GM12878 (cell line): ENCODE measurements around the gene ATXN8OS. TPM values are rescaled to one million over a fixed set of nuclear protein-coding genes. Genes with fewer than 3 reads are reported as not detected.

ENCODE experiments used
- ATAC-seq: fragments of 200-7000 bp; cut with Tn5 transposase; 3 replicates; pipeline ENCODE4 v1.9.1; 2020; ENCODE audit warnings: mild to moderate bottlenecking, moderate library complexity
- BruUV-seq: library from RNA; stranded (reverse); fragments of 400-500 nt; replicated peaks from 2 replicates; lab custom pipeline; 2021; lab: Mats Ljungman, UMichigan
- CTCF ChIA-PET: fragments of 300-600 bp; sonication (Branson Sonifier 250); formaldehyde crosslinking; extraction: SDS; loops from one replicate; lab custom pipeline; 2021; ENCODE audit warnings: inconsistent platforms; lab: Yijun Ruan, JAX
- POLR2A ChIA-PET: fragments of 350-600 bp; formaldehyde crosslinking; extraction: SDS; loops from one replicate; lab custom pipeline; 2021; ENCODE audit warnings: inconsistent platforms; lab: Charles Lee
- RAD21 ChIA-PET: fragments of 300-600 bp; sonication (Branson Sonifier 250); formaldehyde crosslinking; loops from one replicate; lab custom pipeline; 2023; ENCODE audit warnings: antibody characterized with exemption; ENCODE audit not compliant: unreplicated experiment; lab: Charles Lee
- SMC1A ChIA-PET: fragments of 300-600 bp; sonication (Branson Sonifier 250); formaldehyde crosslinking; loops from one replicate; lab custom pipeline; 2023; ENCODE audit not compliant: unreplicated experiment, uncharacterized antibody; lab: Charles Lee
- DNase-seq: peaks from one replicate; pipeline ENCODE4 v3.0.0-alpha.2; 2011; ENCODE audit warnings: low read depth, low spot score
- FAIRE-seq: peaks from 3 replicates; lab custom pipeline; 2011; peaks lifted over from hg19 to GRCh38; lab: Jason Lieb, UNC
- H2AFZ ChIP-seq: 2 replicates; pipeline ENCODE4 v1.6.0; 2011; ENCODE audit warnings: low read depth, low read length, control low read depth; ENCODE audit not compliant: control insufficient read depth
- H3K27ac ChIP-seq: 2 replicates; pipeline ENCODE4 v1.5.1; 2011; ENCODE audit warnings: control low read depth; ENCODE audit not compliant: control insufficient read depth, insufficient read depth
- H3K27me3 ChIP-seq, 2 experiments: replicated peaks in 1 of 2; 2 replicates each; pipeline versions ENCODE4 v1.6.0 to v1.6.1; 2011; ENCODE audit warnings: low read length in 1 of 2; ENCODE audit not compliant: control insufficient read depth in 2 of 2, insufficient read depth in 2 of 2
- H3K36me3 ChIP-seq, 2 experiments: 2 replicates each; pipeline ENCODE4 v1.5.1; 2011; ENCODE audit warnings: low read length in 1 of 2; ENCODE audit not compliant: control insufficient read depth in 2 of 2, insufficient read depth in 2 of 2
- H3K4me1 ChIP-seq: 2 replicates; pipeline ENCODE4 v1.6.1; 2011; ENCODE audit warnings: mild to moderate bottlenecking, low read length, moderate library complexity, mixed read lengths; ENCODE audit not compliant: control insufficient read depth, insufficient read depth
- H3K4me2 ChIP-seq: 2 replicates; pipeline ENCODE4 v1.6.0; 2011; ENCODE audit warnings: control low read depth; ENCODE audit not compliant: control insufficient read depth, insufficient read depth
- H3K4me3 ChIP-seq: fragments of 200-600 bp; sonication (generic); 2 replicates; pipeline ENCODE4 v1.5.1; 2016
- H3K79me2 ChIP-seq: 2 replicates; pipeline ENCODE4 v1.6.0; 2011; ENCODE audit warnings: low read length; ENCODE audit not compliant: control insufficient read depth, insufficient read depth
- H3K9ac ChIP-seq: 2 replicates; pipeline ENCODE4 v1.8.0; 2011; ENCODE audit warnings: low read length, control low read depth, mixed read lengths; ENCODE audit not compliant: control insufficient read depth, insufficient read depth
- H3K9me3 ChIP-seq: replicated peaks from 3 replicates; pipeline ENCODE4 v1.5.1; 2011; ENCODE audit warnings: mild to moderate bottlenecking, low read length; ENCODE audit not compliant: control insufficient read depth, insufficient read depth
- H4K20me1 ChIP-seq: 2 replicates; pipeline ENCODE4 v1.6.0; 2011; ENCODE audit not compliant: control insufficient read depth, insufficient read depth
- CHD1 ChIP-seq: IDR thresholded peaks from 2 replicates; pipeline ENCODE4 v1.6.1; 2012; ENCODE audit warnings: low read depth, low read length, improper control_type of control experiment
- CREB1 ChIP-seq: IDR thresholded peaks from 2 replicates; pipeline ENCODE4 v1.6.1; 2012; ENCODE audit warnings: low read depth, mild to moderate bottlenecking, inconsistent platforms
- EP300 ChIP-seq, 2 experiments: fragments of 150-350 bp in 1 of 2; IDR thresholded peaks; 2 replicates each; pipeline ENCODE4 v1.6.1; 2011 to 2012; ENCODE audit warnings: low read depth in 2 of 2, low read length in 2 of 2, borderline replicate concordance in 1 of 2, improper control_type of control experiment in 1 of 2, inconsistent platforms in 1 of 2; ENCODE audit not compliant: control insufficient read depth in 1 of 2
- HDAC6 ChIP-seq: fragments of 200-600 bp; sonication (generic); IDR thresholded peaks from one replicate; pipeline ENCODE4 v1.8.0; 2017; ENCODE audit warnings: antibody characterized with exemption; ENCODE audit not compliant: unreplicated experiment
- NR2C1 ChIP-seq: fragments of 450-650 bp; IDR thresholded peaks from 2 replicates; pipeline ENCODE4 v1.6.1; 2017; ENCODE audit warnings: antibody characterized with exemption, mild to moderate bottlenecking, moderate library complexity
- POLR2AphosphoS2 ChIP-seq: IDR thresholded peaks from 2 replicates; pipeline ENCODE4 v1.6.1; 2011; ENCODE audit warnings: low read depth, mild to moderate bottlenecking, low read length, improper control_type of control experiment, moderate library complexity
- POLR2AphosphoS5 ChIP-seq: IDR thresholded peaks from 2 replicates; pipeline ENCODE4 v1.6.1; 2011; ENCODE audit warnings: mild to moderate bottlenecking, low read length, inconsistent platforms
- RAD51 ChIP-seq: fragments of 450-650 bp; IDR thresholded peaks from 2 replicates; pipeline ENCODE4 v1.6.1; 2016; ENCODE audit warnings: moderate library complexity, mild to moderate bottlenecking, inconsistent platforms
- WGBS: methylation state at CpG from one replicate; pipeline ENCODE4 v1.1.6; 2016; ENCODE audit warnings: low lambda C conversion rate; ENCODE audit not compliant: insufficient replicate concordance, insufficient coverage; ENCODE audit errors: missing lambda C conversion rate; 5-methylcytosine and 5-hydroxymethylcytosine counted together
- in situ Hi-C: fragments of 300-500 bp; cut with MboI; formaldehyde crosslinking; loops from 9 replicates; pipeline ENCODE4 v1.14.3; 2018; ENCODE audit warnings: mixed read lengths
- intact Hi-C: fragments of 100-400 bp; cut with micrococcal nuclease; formaldehyde crosslinking; loops from one replicate; pipeline ENCODE4 v1.14.2; 2022; ENCODE audit not compliant: unreplicated experiment
- polyA plus RNA-seq, 11 experiments: library from polyadenylated mRNA; depleted of rRNA in 4 of 11; unstranded in 6 of 11; stranded (reverse) in 5 of 11; fragments of >200 nt; fragmentation: Nextera tagmentation in 4 of 11; fragmentation: Illumina TruSeq in 1 of 11; extraction: Ambion mirVana in 4 of 11; extraction: Trizol in 1 of 11; gene quantifications; 1 replicate in 1 of 11; 2 replicates in 10 of 11; pipeline versions ENCODE4 v1.2.1 to v1.2.3, GENCODE V29; 2011 to 2016; ENCODE audit warnings: inconsistent platforms in 2 of 11, missing spikeins in 2 of 11, low read depth in 1 of 11
- total RNA-seq, 4 experiments: library from RNA; depleted of rRNA in 3 of 4; stranded (reverse); fragments of >200 nt in 3 of 4; fragmentation: Illumina TruSeq in 1 of 4; extraction: Trizol in 1 of 4; gene quantifications; 2 replicates each; pipeline versions ENCODE4 v1.2.1 to v1.2.3, GENCODE V29; 2013 to 2021
- TF ChIP-seq, protein P1 (sequence below): IDR thresholded peaks from 2 replicates; pipeline ENCODE4 v1.6.1; 2011; ENCODE audit warnings: low read depth, low read length, improper control_type of control experiment, borderline replicate concordance

The ATXN8OS gene
- total and polyA plus RNA-seq, 10 of the 15 experiments (the other 5 are each of a cell fraction or from before 2014, with no cell fraction given), result not detected

DNA sequence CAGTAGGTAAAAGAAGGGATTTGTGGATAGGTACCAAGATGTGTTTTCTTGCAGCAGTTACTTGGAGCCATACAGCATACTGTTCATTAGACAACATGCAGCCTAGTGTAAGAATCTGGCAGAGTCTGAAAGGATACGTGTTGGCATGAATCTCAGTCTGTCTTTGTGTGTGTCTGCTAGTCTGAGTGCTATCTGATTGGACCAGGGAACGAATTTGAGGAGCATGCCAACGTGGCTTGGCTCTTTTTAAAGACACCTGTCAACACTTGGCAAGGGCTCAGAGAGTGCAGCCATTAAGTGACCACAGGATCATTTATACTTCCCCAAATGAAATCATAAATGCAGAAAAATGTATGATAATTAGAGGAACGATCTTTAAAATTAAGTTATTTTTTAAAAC, 27.6 kb upstream of the ATXN8OS start:
- no peak overlapping the region for H3K4me3 ChIP-seq
- 2% methylated on average over 4 of the region's 4 CpGs for WGBS
- no peaks in the 10 kb centered on the region for H3K9me3 ChIP-seq
- H4K20me1 ChIP-seq, result no peaks in the 10 kb centered on the region
- H3K27me3 ChIP-seq, result no peaks in the 10 kb centered on the region
- no peak for FAIRE-seq
- POLR2A ChIA-PET, result no interaction called here
- H3K27ac ChIP-seq, result no peak overlapping the region
- H3K36me3 ChIP-seq, result no peaks in the 10 kb centered on the region
- SMC1A ChIA-PET, result no interaction called here
- no TSS peak for BruUV-seq
- CTCF ChIA-PET, result no interaction called here
- H3K4me1 ChIP-seq, result no peaks in the 10 kb centered on the region
- intact Hi-C loops, result no loop called here
- H3K4me2 ChIP-seq, result no peak overlapping the region
- no peak for TF ChIP-seq NR2C1
- TF ChIP-seq, protein P1, sequence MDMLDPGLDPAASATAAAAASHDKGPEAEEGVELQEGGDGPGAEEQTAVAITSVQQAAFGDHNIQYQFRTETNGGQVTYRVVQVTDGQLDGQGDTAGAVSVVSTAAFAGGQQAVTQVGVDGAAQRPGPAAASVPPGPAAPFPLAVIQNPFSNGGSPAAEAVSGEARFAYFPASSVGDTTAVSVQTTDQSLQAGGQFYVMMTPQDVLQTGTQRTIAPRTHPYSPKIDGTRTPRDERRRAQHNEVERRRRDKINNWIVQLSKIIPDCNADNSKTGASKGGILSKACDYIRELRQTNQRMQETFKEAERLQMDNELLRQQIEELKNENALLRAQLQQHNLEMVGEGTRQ, result no peak
- no peak for TF ChIP-seq CREB1
- TF ChIP-seq EP300 (IDR thresholded peaks at IDR 0.05; ENCODE audit: borderline replicate concordance in 1 of 2, control insufficient read depth in 1 of 2, low read depth in 2 of 2, low read length in 2 of 2), result no peak
- TF ChIP-seq CHD1, result no peak
- TF ChIP-seq POLR2AphosphoS2, result no peak
- TF ChIP-seq RAD51, result no peak
- no peak for TF ChIP-seq HDAC6
- TF ChIP-seq POLR2AphosphoS5, result no peak
- in situ Hi-C loops, result no loop called here
- H3K79me2 ChIP-seq, result no peaks in the 10 kb centered on the region
- no peak for DNase-seq
- no peak overlapping the region for H2AFZ ChIP-seq
- no peak overlapping the region for H3K9ac ChIP-seq
- RAD21 ChIA-PET, result no interaction called here
- no peak for ATAC-seq
